HepG2 (cell line): ENCODE data around the gene TMEM238. TPM values are rescaled to one million over a fixed set of nuclear protein-coding genes. Genes with fewer than 3 reads are reported as not detected.

Experiments
- ARID2 ChIP-seq: sonication (generic); formaldehyde crosslinking; IDR thresholded peaks from 2 replicates; pipeline ENCODE4 v1.8.1; 2022; ENCODE audit warnings: mild to moderate bottlenecking, missing genetic modification reagents, borderline replicate concordance
- ARNT ChIP-seq: fragments of 450-650 bp; IDR thresholded peaks from 2 replicates; pipeline ENCODE4 v1.6.1; 2017
- BHLHE40 ChIP-seq: IDR thresholded peaks from 2 replicates; pipeline ENCODE4 v1.6.1; 2011; ENCODE audit warnings: low read length, improper control_type of control experiment
- BORCS8-MEF2B ChIP-seq: sonication (generic); formaldehyde crosslinking; IDR thresholded peaks from 2 replicates; pipeline ENCODE4 v1.8.0; 2022; ENCODE audit warnings: mild to moderate bottlenecking, missing genetic modification reagents
- DNMT3B ChIP-seq: conservative IDR thresholded peaks from 2 replicates; pipeline ENCODE4 v1.6.1; 2016; ENCODE audit warnings: missing biosample characterization, control low read depth
- EEA1 ChIP-seq: sonication (generic); formaldehyde crosslinking; IDR thresholded peaks from 2 replicates; pipeline ENCODE4 v1.5.1; 2020; ENCODE audit warnings: mild to moderate bottlenecking, missing genetic modification reagents, borderline replicate concordance
- ERF ChIP-seq: IDR thresholded peaks from 2 replicates; pipeline ENCODE4 v1.6.1; 2018; ENCODE audit warnings: missing biosample characterization, missing genetic modification reagents
- HDAC2 ChIP-seq: sonication (generic); formaldehyde crosslinking; IDR thresholded peaks from 2 replicates; pipeline ENCODE4 v1.4.0; 2020; ENCODE audit warnings: missing genetic modification reagents
- HOXA5 ChIP-seq: sonication (generic); formaldehyde crosslinking; IDR thresholded peaks from 2 replicates; pipeline ENCODE4 v1.4.0; 2020; ENCODE audit warnings: missing genetic modification reagents
- RFXAP ChIP-seq: sonication (generic); formaldehyde crosslinking; IDR thresholded peaks from 2 replicates; pipeline ENCODE4 v1.4.0; 2020; ENCODE audit warnings: missing genetic modification reagents, borderline replicate concordance
- SMAD3 ChIP-seq: sonication (generic); formaldehyde crosslinking; IDR thresholded peaks from 2 replicates; pipeline ENCODE4 v1.4.0; 2020; ENCODE audit warnings: missing genetic modification reagents
- SMYD3 ChIP-seq: sonication (generic); formaldehyde crosslinking; IDR thresholded peaks from 2 replicates; pipeline ENCODE4 v1.8.1; 2023; ENCODE audit warnings: mild to moderate bottlenecking, missing genetic modification reagents
- SRSF1 ChIP-seq: fragments of 200-400 bp; formaldehyde crosslinking; optimal IDR thresholded peaks from 2 replicates; pipeline ENCODE3; 2017; ENCODE audit warnings: mild to moderate bottlenecking, low read depth, low read length, moderate library complexity
- SRSF9 ChIP-seq: fragments of 200-400 bp; formaldehyde crosslinking; IDR thresholded peaks from 2 replicates; pipeline ENCODE4 v1.6.1; 2018; ENCODE audit warnings: borderline replicate concordance, mild to moderate bottlenecking, low read depth, low read length; ENCODE audit not compliant: insufficient read depth, poor library complexity, severe bottlenecking
- ZC3H13 ChIP-seq: sonication (generic); formaldehyde crosslinking; IDR thresholded peaks from 2 replicates; pipeline ENCODE4 v1.8.1; 2023; ENCODE audit warnings: mild to moderate bottlenecking, missing genetic modification reagents, moderate library complexity
- ZNF292 ChIP-seq: sonication (generic); formaldehyde crosslinking; IDR thresholded peaks from 2 replicates; pipeline ENCODE4 v1.8.1; 2022; ENCODE audit warnings: mild to moderate bottlenecking, low read depth, missing genetic modification reagents, borderline replicate concordance
- ZNF552 ChIP-seq: sonication (generic); formaldehyde crosslinking; IDR thresholded peaks from 2 replicates; pipeline ENCODE4 v1.9.0; 2022; ENCODE audit warnings: missing genetic modification reagents, mild to moderate bottlenecking, borderline replicate concordance
- polyA plus RNA-seq, 8 experiments: library from polyadenylated mRNA; depleted of rRNA in 3 of 8; stranded (reverse) in 7 of 8; unstranded in 1 of 8; fragments of >200 nt; fragmentation: Illumina TruSeq in 4 of 8; extraction: Trizol in 4 of 8; gene quantifications; 2 replicates each; pipeline versions ENCODE4 v1.2.1 to v1.2.3, GENCODE V29; 2011 to 2016; ENCODE audit warnings: low read depth in 4 of 8, missing spikeins in 1 of 8, mixed read lengths in 1 of 8; ENCODE audit not compliant: insufficient read depth in 1 of 8
- total RNA-seq, 5 experiments: library from RNA; depleted of rRNA; stranded (reverse); fragments of >200 nt; fragmentation: Illumina TruSeq; extraction: Trizol; gene quantifications; 2 replicates each; pipeline ENCODE4 v1.2.3, GENCODE V29; 2016; ENCODE audit warnings: low read depth in 1 of 5
- TF ChIP-seq, protein P1 (sequence below): sonication (generic); formaldehyde crosslinking; IDR thresholded peaks from 2 replicates; pipeline ENCODE4 v1.4.0; 2020; ENCODE audit warnings: mild to moderate bottlenecking, missing genetic modification reagents
- TF ChIP-seq, protein P2 (sequence below): IDR thresholded peaks from 2 replicates; pipeline ENCODE4 v1.6.1; 2016; ENCODE audit warnings: missing compliant biosample characterization, missing genetic modification reagents, borderline replicate concordance
- TF ChIP-seq, protein P3 (sequence below): sonication (generic); formaldehyde crosslinking; IDR thresholded peaks from 2 replicates; pipeline ENCODE4 v1.8.1; 2022; ENCODE audit warnings: mild to moderate bottlenecking, missing genetic modification reagents

TMEM238 gene
- total and polyA plus RNA-seq, 2 of the 13 experiments (the other 11 are each of a cell fraction or from before 2014, with no cell fraction given), result not detected

DNA sequence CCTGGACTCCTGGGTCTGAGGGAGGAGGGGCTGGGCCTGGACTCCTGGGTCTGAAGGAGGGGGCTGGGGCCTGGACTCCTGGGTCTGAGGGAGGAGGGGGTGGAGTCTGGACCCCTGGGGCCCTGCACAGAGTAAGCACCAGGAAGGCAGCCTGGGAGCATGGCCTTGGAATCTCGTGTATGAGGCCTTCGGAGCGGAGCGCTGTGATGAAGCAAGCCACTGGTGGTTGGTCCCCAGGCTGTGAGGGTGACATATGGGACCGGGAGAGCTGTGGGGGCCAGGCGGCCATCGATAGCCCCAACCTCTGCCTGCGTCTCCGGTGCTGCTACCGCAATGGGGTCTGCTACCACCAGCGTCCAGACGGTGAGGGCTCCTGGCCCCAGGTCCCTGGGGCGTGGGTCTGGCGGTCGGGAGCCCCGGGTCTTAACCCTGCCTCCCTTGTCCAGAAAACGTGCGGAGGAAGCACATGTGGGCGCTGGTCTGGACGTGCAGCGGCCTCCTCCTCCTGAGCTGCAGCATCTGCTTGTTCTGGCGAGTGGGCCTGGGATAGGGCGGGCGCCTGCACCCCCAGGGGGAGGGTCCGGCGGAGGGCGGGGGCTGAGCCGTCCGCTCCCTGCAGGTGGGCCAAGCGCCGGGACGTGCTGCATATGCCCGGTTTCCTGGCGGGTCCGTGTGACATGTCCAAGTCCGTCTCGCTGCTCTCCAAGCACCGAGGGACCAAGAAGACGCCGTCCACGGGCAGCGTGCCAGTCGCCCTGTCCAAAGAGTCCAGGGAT lies 6.5 kb downstream of the TMEM238 start (continued):
- TF ChIP-seq, protein P1, sequence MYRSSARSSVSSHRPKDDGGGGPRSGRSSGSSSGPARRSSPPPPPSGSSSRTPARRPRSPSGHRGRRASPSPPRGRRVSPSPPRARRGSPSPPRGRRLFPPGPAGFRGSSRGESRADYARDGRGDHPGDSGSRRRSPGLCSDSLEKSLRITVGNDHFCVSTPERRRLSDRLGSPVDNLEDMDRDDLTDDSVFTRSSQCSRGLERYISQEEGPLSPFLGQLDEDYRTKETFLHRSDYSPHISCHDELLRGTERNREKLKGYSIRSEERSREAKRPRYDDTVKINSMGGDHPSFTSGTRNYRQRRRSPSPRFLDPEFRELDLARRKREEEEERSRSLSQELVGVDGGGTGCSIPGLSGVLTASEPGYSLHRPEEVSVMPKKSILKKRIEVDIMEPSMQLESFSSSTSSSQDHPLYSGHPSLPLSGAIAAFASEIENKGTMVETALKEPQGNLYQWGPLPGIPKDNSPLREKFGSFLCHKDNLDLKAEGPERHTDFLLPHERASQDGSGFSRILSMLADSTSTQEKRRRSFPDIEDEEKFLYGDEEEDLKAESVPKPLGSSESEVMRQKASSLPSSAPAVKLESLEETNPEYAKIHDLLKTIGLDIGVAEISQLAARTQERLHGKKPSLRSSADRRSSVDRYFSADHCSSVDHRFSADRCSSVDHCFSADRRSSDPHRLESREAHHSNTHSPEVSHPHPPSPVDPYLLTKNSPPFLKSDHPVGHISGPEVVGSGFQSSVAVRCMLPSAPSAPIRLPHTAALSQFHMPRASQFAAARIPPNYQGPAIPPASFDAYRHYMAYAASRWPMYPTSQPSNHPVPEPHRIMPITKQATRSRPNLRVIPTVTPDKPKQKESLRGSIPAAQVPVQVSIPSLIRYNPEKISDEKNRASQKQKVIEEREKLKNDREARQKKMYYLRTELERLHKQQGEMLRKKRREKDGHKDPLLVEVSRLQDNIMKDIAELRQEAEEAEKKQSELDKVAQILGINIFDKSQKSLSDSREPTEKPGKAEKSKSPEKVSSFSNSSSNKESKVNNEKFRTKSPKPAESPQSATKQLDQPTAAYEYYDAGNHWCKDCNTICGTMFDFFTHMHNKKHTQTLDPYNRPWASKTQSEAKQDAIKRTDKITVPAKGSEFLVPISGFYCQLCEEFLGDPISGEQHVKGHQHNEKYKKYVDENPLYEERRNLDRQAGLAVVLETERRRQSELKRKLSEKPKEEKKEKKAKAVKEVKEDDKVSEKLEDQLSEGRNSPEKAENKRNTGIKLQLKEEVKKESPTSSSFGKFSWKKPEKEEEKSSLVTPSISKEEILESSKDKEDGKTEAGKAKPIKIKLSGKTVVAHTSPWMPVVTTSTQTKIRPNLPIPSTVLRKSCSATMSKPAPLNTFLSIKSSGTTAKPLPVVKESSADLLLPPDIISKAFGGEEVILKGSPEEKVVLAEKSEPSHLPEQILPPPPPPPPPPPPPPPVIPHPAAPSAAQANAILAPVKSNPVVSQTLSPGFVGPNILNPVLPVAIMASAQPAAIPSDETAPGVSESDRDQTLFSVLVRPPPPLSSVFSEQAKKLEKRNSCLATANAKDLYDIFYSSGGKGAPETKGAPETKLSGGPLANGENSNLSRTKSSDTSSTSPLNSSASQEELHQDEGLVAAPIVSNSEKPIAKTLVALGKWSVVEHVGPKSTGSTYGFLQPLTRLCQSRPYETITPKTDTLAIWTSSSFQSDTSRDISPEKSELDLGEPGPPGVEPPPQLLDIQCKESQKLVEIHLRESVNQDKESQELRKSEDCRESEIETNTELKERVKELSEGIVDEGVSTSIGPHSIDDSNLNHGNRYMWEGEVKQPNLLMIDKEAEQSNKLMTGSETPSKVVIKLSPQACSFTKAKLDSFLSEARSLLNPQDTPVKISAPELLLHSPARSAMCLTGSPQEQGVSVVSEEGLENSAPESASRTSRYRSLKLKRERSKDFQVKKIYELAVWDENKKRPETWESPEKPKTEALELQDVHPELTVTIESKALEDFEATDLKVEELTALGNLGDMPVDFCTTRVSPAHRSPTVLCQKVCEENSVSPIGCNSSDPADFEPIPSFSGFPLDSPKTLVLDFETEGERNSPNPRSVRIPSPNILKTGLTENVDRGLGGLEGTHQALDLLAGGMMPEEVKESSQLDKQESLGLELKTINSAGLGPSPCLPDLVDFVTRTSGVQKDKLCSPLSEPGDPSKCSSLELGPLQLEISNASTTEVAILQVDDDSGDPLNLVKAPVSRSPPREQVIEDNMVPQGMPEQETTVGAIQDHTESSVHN (CRISPR knock-in tag), result no peak
- no peak for TF ChIP-seq SMAD3 (CRISPR knock-in tag)
- TF ChIP-seq RFXAP (CRISPR knock-in tag), result no peak
- TF ChIP-seq EEA1 (CRISPR knock-in tag), result no peak
- no peak for TF ChIP-seq ZNF552 (CRISPR knock-in tag)
- TF ChIP-seq HOXA5 (CRISPR knock-in tag), result 0 out of 2 replicates have a peak, but pooled peaks have one; percentile 33
- no peak for TF ChIP-seq SMYD3 (CRISPR knock-in tag)
- TF ChIP-seq ZC3H13 (CRISPR knock-in tag), result no peak
- no peak for TF ChIP-seq BHLHE40
- 0 out of 2 replicates have a peak, but pooled peaks have one; percentile 22 for TF ChIP-seq HDAC2 (CRISPR knock-in tag)
- no peak for TF ChIP-seq SRSF9
- TF ChIP-seq BORCS8-MEF2B, result peak; percentile 20; the same call in 1 of the 2 replicates
- TF ChIP-seq, protein P2, sequence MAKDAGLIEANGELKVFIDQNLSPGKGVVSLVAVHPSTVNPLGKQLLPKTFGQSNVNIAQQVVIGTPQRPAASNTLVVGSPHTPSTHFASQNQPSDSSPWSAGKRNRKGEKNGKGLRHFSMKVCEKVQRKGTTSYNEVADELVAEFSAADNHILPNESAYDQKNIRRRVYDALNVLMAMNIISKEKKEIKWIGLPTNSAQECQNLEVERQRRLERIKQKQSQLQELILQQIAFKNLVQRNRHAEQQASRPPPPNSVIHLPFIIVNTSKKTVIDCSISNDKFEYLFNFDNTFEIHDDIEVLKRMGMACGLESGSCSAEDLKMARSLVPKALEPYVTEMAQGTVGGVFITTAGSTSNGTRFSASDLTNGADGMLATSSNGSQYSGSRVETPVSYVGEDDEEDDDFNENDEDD (CRISPR knock-in tag), result no peak
- TF ChIP-seq ARNT, result no peak
- no peak for TF ChIP-seq ERF (CRISPR knock-in tag)
- TF ChIP-seq DNMT3B (CRISPR knock-in tag), result no peak
- no peak for TF ChIP-seq ARID2 (CRISPR knock-in tag)
- TF ChIP-seq, protein P3, sequence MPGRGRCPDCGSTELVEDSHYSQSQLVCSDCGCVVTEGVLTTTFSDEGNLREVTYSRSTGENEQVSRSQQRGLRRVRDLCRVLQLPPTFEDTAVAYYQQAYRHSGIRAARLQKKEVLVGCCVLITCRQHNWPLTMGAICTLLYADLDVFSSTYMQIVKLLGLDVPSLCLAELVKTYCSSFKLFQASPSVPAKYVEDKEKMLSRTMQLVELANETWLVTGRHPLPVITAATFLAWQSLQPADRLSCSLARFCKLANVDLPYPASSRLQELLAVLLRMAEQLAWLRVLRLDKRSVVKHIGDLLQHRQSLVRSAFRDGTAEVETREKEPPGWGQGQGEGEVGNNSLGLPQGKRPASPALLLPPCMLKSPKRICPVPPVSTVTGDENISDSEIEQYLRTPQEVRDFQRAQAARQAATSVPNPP (CRISPR knock-in tag), result no peak
- TF ChIP-seq SRSF1, result no peak
- TF ChIP-seq ZNF292 (CRISPR knock-in tag), result no peak
